Uterus (tissue), 2 donors: Measurements from ENCODE around the gene MAP4K3.

Source experiments
- CTCF ChIP-seq, 4 experiments: fragments of 200-600 bp in 2 of 4; fragments of 450-650 bp in 2 of 4; sonication (generic) in 2 of 4; IDR thresholded peaks; one replicate each; pipeline ENCODE4 v1.5.1; 2016 to 2019; ENCODE audit warnings: antibody characterized with exemption in 4 of 4, mild to moderate bottlenecking in 2 of 4, moderate library complexity in 1 of 4
- POLR2A ChIP-seq, 2 donors: fragments of 450-650 bp; IDR thresholded peaks; one replicate each; pipeline ENCODE4 v1.6.1; 2016; ENCODE audit warnings: antibody characterized with exemption in 2 of 2, mild to moderate bottlenecking in 1 of 2, moderate library complexity in 1 of 2

DNA sequence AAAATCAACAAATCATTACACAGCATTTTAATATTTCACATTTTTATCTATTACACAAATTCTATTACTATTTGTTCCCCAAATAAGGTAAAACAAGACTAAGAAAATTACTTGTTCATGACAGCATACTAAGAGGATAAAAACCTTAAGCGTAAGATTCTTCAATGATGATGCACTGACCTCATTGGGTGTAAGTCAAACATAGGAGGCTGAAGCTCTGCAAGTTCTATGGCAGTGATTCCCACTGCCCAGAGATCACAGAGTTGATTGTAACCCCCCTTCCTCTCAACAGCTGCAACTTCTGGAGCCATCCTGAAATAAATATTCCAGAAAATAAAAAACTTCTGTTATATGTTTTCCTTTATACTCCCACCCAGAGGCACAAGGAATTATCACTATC is 111.1 kb downstream of the MAP4K3 start:
- TF ChIP-seq CTCF (IDR thresholded peaks at IDR 0.05) = no peak
- no peak for TF ChIP-seq POLR2A (IDR thresholded peaks at IDR 0.05)
